HG03060 (cell line): ENCODE results near the gene PDE6G.
"Not testable (repeated sequence)": the region's sequence is repeated elsewhere in the genome, so short reads cannot be mapped to it uniquely, and the experiment has no call there.

Experiments used
- ATAC-seq: cut with Tn5 transposase; IDR thresholded peaks from one replicate; pipeline ENCODE4 v1.9.1; 2021; ENCODE audit warnings: low read depth, moderate number of reproducible peaks; ENCODE audit not compliant: unreplicated experiment

The PDE6G gene

GRCh38 chr17:81687770-81688541, 31.6 kb upstream of the PDE6G start:
- ATAC-seq: no peak

DNA sequence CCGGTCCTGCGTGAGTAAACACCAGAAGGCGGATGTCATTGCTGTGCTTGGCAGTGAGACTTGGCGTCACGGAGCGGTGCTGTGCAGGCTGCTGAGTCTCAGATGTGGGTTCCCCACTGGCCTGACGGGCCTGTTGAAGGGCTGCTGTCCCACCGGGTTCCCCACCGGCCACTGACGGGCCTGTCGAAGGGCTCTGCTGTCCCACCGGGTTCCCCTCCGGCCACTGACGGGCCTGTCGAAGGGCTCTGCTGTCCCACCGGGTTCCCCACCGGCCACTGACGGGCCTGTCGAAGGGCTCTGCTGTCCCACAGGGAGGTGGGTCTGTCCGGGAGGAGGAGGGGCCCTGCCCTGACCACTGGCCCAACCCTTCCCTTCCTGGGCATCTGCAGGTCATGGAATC, 30.3 kb upstream of the PDE6G start:
- ATAC-seq: no peak

GRCh38 chr17:81685108-81685507, 28.8 kb upstream of the PDE6G start:
- no peak for ATAC-seq

DNA sequence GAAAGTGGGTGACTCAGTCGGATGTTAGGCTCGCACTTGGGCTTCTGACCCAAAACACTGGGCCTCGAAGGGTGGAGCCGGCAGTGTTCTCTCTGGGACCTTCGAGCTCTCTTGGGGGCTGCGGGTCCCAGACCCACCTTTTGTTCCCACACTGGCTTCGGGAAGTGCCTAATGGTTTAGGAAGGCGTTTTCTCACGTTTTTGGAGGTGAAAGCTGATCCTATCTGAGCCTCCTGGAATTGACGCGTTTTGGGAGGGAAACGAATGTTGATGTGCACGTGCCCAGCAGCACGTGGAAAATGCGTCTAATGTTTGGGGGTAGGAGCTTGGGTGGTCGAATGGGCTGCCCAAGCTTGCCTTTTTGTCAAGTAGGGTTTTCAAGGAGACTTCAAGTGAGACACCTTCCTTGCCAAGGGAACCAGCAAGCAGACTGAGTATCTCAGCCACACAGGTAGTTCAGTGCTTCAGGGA, 28.1 kb upstream of the PDE6G start:
- no peak for ATAC-seq

DNA sequence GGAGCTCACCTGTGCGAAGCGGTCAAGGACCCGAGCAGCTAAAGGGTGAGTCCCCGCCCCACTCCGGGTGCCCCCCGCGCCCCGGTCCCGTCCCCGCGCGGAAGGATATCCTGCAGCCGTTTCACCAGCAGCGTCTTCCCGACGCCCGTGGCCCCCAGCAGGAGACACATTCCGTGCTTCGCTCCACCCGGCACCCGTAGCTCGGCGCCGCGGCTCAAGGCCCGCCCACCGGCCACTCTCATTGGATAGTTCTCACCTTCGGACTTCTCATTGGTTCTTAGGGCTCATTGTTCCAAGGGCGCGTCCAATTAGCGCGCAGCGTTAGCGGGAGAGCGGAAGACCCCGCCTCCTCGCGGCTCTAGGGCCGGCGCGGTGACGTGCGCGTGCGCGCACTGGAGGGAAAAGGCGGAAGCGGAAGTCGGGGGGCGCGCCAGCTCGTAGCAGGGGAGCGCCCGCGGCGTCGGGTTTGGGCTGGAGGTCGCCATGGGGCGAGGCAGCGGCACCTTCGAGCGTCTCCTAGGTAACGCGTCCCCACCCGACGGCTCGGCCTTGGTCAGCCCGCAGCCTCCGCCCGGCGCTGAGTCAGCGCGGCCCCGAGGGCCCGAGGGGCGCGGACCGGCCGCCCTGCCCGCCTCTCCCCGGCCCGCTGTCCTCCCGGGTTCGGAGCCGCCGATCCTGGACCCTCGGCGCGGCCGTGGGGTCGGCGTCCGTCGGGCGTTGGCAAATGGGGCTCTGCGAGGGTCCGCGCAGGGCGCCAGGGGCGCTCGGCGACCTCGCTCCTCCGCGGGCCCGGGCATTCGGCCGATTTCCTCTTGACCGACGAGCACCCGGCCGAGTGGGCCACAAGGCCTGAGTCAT, 27.5 kb upstream of the PDE6G start, which contains the start of the genes ARL16 and HGS:
Gene ARL16 (minus strand): TSS at position 214 of the 858 bp plus-strand sequence. CDS start 44 bp downstream, at position 170.
Gene HGS (plus strand): TSS at position 428 of the 858 bp plus-strand sequence. CDS start 56 bp downstream, at position 484.
- peak; percentile 96 for ATAC-seq

DNA sequence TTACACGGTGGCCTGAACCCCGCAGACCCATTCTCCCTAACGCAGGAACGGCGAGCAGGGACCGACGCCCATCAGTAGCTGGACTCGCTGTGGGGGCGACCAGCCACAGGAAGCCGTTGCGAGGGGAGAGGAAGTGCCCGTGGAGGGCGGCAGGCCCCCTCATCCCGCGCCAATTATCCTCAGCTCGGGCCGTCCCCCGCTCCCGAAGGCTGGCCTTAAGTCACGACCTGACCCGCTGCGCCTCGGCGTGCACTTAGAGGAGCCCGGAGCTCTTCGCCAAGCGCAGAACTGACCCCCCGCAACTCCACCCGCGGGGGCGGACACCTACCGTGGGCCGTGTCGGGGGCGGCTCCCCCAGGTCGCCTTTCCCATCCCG, 26.9 kb upstream of the PDE6G start:
- ATAC-seq: no peak

DNA sequence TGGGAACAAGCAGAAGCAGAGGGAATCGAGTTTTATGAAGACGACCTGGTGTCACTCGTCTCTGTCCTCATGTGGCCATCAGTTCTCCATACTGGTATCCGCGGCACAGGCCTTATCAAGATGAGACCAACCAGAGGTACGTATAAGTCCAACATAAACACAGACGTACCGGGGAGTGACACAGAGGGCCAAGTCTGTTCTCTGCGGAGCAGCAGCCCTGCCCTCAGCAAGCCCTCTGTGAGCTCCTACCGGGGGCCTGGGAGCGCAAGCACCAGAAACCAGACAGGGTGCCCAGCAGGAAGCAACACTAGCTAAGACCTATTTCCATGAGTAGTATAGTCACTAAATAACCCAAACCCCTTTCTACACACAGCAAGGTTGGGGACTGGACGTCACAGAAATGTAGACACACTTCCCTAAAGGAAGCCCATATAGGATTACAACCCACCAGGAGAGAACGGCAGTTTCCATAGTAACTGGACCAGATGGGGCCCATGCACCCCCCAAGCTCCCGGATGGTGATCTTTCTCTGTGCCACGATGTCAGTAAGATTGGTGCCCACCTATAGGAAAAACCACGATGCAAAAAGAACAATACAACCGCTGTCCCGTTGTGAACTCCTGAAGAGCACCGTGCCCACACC, 26.3 kb upstream of the PDE6G start:
- no peak for ATAC-seq

DNA sequence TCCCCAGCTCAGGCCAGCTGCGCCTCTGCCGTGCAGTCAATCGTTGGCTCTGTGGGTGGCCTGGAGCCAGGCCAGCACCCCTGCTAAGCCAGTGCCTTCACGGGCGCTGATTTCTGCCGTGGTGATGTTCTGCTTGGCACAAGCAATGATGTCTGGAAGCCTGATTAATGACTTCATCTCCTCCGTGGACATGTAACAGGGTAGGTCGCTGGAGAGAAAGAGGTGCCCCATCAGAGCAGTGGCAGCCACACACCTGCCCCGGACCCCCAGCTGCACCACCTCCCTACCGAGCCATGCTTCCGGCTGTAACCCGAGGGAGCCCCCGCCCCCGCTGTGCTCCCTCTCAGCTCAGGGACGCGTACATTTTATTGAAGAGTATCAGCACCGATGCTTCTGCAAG, 25.3 kb upstream of the PDE6G start:
- ATAC-seq: no peak

DNA sequence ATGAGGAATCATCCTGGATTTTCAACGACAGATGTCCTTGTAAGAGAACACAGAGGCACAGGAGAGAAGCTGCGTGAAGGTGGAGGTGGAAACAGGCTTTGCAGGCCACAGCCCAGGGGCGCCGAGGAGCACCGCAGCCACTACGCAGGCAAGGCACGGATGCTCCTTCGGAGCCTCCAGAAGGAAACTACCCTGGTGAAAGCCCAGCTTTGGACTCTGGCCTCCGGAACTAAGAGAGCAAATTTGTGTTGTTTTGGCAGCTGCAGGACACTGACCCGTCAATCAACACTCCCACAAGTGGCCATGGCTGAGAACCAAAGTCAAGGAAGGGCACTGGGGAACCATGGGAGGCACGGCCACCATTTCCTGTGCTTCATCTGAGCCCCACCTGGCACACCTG, 23.8 kb upstream of the PDE6G start:
- ATAC-seq: no peak

DNA sequence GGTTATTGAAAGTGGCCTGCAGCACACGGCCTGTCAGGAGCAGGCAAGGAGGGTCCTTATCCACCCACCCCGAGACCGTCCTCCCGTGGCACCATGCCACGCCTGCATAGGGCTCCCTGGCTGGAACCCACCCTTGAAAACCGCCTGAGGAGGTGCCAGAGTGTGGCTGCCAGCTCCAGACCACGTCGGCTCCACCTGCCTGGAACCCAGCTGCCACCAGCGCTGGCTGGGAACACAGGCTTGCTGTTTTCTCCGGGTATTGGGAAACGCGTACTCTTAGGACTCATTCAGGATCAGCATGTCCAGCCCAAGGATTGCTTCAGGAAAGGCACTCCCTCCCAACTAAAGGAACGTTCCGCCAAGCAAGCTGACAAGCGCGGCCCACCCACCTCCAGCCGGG, 20.6 kb upstream of the PDE6G start:
- ATAC-seq: no peak

- not testable (repeated sequence) for ATAC-seq
Measured at GRCh38 chr17:81675515-81676221, 19.3 kb upstream of the PDE6G start.

DNA sequence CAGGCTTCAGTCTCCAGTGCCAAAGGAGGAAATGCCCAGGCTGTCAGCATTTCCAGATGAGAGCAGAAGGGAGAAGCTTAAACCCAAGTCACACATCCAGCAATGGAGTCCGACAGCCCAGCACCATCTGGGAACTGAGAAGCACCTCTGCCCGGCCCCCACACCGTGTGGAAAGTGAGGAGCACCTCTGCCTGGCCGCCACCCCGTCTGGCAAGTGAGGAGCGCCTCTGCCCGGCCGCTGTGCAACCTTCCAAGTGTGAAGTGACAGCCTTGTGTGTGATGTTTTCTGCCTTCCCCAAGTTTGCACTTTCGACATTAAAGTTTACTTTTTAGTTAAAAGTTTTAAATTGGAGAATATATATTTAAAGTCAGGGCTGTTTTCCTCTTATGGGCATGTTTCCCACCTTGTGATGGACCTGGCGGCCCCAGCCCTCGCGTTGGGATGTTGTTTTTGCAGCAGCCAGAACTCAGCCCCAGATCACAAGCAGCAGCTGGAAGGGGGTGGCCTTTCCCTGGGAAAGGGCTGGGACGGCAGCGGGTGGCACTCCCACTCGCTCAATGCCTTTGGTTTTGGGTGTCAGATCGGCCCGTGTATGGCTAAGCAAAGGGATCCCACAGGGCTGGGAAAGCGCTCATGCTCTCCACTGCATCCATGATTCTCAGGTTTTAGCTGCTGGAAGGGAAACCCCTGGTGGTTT, 17.4 kb upstream of the PDE6G start:
- no peak for ATAC-seq

- ATAC-seq: no peak
Measured at GRCh38 chr17:81672954-81673353, 16.6 kb upstream of the PDE6G start.

- ATAC-seq: no peak
Measured at GRCh38 chr17:81672504-81672903, 16.2 kb upstream of the PDE6G start.

DNA sequence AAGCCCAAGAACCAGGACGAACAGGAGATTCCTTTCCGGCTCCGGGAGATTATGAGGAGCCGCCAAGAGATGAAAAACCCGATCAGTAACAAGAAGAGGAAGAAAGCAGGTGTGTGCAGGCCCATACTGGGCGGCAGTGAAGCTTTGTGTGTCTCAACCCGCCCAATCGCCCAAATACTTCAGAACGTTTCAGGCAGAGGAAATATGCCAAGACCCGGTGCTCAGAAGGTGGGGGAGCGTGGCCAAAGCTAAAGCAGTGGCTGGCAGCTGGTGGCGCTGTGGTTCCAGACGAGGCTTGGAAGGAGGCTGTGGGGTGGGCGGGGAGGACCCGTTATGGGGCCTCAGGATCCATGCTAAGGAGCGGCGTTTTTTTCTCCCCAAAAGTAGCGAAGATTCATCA, 11.4 kb upstream of the PDE6G start:
- ATAC-seq: no peak

DNA sequence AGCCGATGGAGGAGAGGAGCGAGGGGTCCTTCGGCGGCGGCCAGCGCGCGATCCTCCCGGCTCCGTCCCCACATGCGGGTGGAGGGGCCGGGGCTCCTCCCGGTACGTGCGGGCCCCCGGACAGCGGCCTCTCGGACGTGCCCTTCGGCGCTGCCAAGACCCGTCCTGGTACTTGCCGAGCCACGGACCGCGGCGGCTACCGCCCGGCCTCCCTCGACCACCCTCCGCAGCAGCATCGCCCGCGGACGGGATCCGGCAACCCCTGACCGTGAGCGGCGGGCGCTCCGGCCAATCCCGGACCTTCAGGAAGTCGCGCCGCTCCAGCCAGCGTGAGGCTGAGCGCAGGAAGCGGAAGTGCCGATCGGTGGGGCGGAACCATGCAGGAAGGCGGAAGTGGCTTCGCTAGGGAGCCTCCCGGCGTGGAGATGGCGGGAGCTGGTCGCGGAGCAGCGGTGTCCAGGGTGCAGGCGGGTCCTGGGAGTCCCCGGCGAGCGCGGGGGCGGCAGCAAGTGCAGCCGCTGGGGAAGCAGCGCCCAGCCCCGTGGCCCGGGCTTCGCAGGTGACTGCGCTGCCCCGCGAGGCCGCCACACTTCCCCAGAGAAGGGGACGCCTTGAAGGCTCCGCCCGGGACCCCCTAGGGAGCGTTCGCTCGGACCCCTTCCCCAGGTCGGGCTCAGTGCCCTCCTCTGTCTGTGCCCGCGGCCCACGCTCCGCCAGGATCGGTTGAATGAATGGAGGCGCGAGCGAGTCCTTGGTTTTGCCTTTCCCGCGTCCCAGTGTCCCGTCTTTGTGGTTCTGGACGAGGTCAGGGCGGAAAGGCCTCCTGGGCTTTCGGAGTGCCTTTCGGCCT, 10.2 kb upstream of the PDE6G start, which contains the start of the genes CCDC137 and OXLD1:
Gene CCDC137 (plus strand): TSS at position 396 of the 850 bp plus-strand sequence. CDS start 30 bp downstream, at position 426.
Gene OXLD1 (minus strand): TSS at position 264 of the 850 bp plus-strand sequence. CDS start 28 bp downstream, at position 236.
- peak; percentile 89 for ATAC-seq

DNA sequence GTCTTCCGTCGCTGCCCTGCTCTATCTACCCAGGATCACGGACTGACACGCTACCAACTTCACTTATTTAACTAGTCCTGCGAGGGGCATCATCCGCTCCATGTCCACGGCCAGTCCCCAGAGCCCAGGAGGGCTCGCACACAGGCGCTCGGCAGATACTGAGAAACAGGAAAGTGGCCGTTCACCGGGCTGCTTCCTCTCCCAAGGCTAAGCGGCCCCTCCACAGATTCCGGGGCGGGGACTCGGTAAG, 9.7 kb upstream of the PDE6G start:
- ATAC-seq: no peak

DNA sequence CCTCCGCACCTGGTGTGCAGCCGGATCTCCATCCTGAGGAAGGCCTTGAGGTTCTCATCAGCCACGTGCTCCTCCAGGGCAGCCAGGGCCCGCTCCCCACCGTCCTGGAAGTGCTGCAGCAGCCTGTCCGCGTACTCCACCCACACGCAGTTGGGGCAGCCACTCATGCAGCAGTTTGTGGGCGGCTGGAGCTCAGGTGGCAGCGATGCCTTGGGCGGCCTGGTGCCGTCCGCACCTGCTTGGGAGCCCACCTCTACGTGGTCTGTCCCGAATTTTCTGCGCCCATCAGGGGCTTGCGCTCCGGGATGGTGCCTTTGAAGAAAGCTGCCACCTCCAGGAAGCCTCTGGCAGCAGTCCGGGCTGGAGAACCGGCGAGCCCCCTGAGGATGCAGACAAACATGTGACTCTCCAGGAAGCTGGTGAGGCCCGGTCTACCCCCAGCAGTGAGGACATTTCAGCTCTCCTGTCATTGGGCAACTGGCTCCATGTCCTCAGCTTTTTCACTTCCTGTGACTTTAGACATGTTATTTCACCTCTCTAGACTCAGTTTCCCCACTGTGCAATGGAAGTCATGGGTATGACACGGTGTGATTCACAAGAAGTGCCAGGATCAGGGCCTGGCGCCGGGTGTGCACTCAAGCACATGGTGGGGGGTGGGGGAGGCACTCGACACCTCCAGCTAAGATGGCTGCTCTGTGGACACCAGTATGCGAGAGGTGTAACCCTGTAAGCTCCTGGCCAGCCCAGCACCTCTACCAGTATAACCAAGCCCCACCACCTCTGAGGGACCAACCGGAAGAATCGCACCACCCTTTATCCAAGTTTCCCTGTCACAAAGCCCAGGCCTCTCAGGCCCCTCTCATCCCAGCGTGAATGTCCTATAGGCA, 9.1 kb upstream of the PDE6G start:
- ATAC-seq: no peak
